Left cardiac atrium (tissue), 4 donors: ENCODE results near the gene VAV2. TPM values are rescaled to one million over a fixed set of nuclear protein-coding genes. Genes with fewer than 3 reads are reported as not detected.
A peak's percentile ranks its signal among the peaks of the same experiment; 100 is the strongest.

ENCODE experiments used
- ATAC-seq, 2 donors: fragments of 200-7000 bp; cut with Tn5 transposase; one replicate each; pipeline ENCODE4 v1.9.1; 2020; ENCODE audit warnings: mild to moderate bottlenecking in 2 of 2, moderate library complexity in 2 of 2
- DNase-seq: peaks from one replicate; pipeline ENCODE4 v3.0.0-alpha.2; 2020
- intact Hi-C, 2 donors: fragments of 100-400 bp; cut with DNase I; formaldehyde crosslinking; loops; one replicate each; pipeline versions ENCODE4 v1.14.1 to v1.15.1; 2022 to 2023
- total RNA-seq, 2 donors: library from RNA; stranded (reverse); fragmentation: NEBNext Ultra II Directional; extraction: Animal tissue kit (Norgen Biotek cat#: 25700); gene quantifications; one replicate each; pipeline ENCODE4 v1.2.1, GENCODE V29; 2021
- donor health status: DM: no; HTN: yes; CAD: no.
- donor health status: DM: no; HTN: yes; CAD: no; lungs with severe emphysema.
- donor health status: DM: yes; HTN: yes; CAD: no.
- donor health status: Dilated cardiomyopathy.

The VAV2 gene
- total RNA-seq, 2 donors from 2014 or later: 8.3 to 9.6 TPM

DNA sequence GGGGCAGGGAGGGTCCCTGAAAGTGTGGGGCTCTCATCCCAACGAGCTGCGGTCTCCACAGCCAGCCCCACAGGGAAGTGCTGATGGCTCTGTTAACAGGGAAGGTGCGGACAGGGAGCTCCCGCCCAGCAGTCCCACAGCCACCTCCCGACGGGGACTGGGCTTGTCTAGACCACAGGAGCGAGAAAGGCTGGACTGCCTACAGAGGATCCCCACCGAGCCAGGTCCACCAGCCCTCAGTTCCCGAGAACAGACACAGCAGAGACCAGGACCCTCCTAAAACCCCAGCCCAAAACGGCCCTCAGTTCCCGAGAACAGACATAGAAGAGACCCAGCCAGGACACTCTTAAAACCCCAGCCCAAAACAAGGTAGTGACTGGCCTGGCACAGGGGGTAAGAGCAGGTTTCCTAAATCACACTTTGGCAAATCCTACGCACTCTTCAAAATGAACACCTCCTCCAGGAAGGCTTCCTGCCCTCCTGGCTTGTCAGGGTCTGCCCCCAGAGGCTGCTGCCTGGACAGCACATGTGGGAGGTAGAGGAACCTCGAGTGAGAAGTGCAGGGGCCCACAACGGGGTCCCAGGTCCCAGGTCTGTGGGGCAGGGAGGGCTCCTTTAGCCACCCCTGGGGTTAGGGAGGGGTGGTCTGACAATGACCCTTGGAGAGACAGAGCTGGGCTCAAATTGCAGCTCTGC lies 167.9 kb downstream of the VAV2 start:
- ATAC-seq (no peak), DNase-seq (no peak)
- intact Hi-C loops: no loop called here

DNA sequence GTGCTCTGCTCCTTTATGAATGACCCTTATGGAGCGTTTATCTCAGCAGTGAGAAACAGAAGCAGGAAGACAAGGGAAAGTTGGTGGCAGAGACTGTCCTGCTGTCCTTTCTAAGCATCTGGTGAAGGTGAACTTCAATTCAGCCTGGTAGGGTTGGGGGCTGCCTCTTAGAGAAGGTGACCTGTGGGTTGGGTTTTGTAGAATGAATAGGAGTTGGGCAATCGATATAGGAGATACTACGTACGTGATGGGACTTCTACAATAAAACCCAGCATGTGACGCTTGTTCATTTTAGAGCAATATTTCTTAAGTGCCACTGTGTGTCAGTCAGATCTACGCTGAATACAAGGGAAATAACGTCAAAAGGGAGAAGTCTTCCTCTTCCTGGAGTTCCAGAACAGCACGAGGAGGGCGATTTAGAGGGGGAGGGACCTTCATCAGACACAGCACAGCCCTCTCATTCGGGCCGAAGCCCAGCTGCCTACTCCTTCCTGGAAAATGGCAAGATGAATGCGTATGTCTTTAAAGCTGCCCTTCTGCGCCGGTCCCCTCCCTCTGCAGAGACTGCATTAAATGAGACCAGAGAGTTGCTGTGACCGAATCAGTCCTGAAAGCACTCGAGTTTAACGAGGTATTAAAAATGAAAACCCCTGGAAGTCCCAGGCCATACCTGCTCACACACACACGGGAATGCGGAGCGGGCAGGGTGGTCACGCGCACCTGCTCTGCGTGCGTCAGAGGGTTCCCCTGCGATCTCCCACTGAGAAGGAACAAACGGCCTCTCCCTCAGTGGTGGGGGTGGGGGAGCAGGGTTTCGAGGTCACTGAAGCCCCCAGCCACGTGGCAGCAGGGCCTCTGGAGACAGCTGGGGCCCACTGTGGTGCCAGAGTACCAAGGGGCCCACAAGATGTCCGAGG lies 168.7 kb downstream of the VAV2 start:
- intact Hi-C loops: no loop called here
- DNase-seq: no peak
- ATAC-seq: peak in 1 of 2 donors; percentile 23

DNA sequence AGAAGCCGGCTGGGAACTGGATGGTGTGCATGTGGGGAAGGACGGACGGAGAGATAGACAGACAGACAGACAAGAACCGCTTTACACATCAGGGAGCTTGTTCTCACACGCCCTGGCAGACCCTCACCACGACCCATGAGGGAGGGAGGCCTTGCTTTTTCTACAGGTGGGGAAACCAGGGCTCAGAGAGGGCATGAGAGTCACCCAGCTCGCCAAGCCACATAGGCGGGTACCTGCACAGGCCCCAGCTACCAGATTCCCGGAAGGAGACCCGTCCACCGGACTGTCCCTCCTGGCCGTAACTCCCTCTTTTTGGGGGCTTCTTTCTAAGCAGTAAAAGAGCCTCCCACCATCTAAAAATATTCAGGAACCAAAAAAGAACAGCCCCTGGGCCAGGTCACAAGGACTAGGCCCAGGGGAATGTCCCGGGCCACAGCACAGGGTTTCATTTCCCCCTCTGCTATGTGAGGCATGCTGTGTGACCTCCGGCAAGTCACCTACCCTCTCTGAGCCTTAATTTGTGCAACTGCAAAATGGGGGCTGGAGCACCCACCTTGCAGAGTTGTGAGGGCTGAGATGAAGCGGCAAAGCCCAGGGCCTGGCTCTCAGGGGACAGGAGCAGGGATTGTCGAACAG lies 169.6 kb downstream of the VAV2 start:
- DNase-seq (no peak), ATAC-seq (no peak)
- intact Hi-C loops: no loop called here

DNA sequence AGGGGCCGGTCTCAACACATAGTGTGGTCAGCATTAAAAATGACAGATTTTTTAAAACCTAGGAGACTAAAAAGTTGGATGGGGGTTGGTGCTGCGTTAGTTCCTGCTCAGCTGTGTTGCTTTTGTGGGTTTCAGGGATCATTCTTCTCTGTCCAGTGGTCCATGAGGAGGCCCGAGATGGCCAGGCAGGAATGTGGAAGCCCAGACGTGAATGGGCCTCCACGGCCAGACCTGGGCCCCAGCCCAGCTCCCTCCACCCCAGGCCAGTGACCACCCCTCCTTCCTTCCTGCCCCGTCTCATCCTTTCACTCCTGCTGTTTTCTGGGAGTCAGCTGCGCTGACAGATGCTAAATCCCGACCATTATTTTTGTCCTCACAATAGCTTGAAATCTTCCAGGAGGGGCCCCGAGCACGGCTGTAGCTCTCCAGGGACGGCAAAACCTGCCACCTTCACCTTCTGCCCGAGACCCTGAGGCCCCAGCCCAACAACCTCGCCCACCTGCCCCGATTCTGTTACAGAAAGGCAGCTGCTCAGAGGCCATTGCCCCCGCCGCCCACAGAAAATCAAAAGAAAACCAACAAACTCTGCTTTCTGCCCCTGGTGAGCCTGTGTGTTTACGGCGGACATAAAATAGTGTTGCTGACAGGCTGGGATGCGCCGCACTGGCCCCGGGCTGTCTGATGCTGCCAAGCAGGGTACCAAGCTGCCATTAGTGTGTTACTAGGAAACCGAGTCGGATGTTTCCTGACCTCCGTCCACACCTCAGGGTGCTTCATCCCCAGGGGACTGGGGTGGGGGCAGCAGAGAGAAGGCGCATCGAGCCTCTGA lies 170.3 kb downstream of the VAV2 start:
- intact Hi-C loops: no loop called here
- DNase-seq: no peak

DNA sequence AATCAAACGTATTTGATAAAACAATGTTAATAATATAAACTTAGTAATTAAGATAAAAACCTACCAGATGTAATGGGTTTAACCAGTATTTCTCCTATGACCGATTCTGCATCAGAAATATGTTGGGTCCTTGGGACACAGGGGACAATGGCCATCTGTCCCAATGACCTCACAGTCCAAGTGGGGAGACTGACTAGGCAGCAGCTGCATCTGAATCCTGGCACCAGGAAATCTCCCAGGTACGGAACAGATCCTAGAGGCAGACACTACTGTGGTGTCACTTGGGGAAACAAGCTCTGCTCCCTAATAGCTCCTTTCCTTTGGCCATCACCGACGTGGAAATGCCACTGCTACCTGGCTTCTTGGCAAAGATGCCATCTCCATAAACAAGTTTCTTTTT lies 172.2 kb downstream of the VAV2 start:
- ATAC-seq (no peak), DNase-seq (no peak)
- intact Hi-C loops: no loop called here

More for the DNA sequence above, 170.3 kb downstream of the VAV2 start:
- ATAC-seq: no peak

DNA sequence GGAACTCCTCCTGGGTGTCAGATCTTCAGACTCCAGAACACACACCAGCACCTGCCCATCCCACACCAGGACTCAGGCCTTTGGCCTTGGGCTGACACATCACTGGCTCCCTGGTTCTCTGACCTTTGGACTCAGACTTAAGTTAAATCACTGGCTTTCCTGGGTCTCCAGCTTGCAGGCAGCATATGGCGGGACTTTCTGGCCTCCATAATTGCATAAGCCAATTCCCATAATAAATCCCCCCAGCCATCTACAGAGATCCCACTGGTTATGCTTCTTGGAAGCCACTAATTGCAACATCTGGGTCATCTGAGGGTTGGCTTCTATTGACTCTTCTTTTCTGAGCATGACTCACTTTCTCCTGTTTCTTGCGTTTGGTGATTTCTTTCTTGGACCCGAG lies 173.7 kb downstream of the VAV2 start:
- intact Hi-C loops: no loop called here
- DNase-seq (no peak), ATAC-seq (no peak)

DNA sequence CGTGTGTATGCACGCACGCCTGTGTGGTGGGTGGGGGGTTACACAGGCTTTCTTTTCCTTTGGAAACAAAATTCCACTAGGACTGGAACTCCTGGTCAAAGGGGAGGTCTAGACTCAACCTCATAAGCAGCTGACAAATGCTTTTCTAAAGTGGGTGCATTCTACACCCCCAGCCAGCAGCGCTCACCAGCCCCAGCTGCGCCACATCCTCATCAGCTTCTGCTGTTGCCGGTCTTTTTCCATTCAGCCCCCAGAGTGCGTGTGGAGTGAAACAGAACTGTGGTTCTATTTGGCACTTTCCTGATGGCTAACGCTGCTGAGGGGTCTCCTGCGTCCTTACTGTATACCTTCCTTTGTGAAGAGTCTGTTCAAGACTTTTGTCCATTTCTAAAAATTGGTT lies 176.3 kb downstream of the VAV2 start:
- DNase-seq (no peak), ATAC-seq (no peak)
- intact Hi-C loops: no loop called here

DNA sequence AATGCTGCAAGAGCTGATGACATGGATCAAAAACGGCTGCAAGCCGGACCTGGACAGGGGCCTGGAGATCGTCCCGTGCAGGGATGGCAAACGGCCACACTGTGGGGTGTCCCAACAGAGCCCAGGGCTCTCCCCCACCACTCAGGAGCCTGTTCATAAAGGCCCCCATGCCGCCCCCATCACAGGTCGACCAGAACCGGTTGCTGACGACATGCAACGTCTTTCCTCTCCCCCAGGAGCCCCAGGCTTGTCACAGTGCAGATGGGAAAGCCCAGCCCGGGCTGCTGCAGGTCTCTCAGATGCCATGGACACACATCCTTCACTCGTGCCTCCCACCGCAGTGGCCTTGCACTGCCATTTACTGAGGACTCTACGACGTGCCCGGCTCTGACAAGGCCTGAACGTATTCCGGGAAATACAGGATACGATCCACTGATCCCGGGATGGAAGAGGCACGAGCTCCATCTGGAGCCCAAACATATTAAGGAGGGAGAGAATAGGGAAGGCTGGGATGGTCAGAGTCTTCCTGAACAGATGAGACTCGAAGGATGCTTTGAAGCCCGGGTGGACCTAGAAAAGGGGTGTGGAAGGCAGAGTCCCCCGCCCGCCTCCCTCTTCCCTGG lies 177.4 kb downstream of the VAV2 start:
- no peak for DNase-seq
- intact Hi-C loops: no loop called here
- ATAC-seq: peak; percentile 8 to 31

DNA sequence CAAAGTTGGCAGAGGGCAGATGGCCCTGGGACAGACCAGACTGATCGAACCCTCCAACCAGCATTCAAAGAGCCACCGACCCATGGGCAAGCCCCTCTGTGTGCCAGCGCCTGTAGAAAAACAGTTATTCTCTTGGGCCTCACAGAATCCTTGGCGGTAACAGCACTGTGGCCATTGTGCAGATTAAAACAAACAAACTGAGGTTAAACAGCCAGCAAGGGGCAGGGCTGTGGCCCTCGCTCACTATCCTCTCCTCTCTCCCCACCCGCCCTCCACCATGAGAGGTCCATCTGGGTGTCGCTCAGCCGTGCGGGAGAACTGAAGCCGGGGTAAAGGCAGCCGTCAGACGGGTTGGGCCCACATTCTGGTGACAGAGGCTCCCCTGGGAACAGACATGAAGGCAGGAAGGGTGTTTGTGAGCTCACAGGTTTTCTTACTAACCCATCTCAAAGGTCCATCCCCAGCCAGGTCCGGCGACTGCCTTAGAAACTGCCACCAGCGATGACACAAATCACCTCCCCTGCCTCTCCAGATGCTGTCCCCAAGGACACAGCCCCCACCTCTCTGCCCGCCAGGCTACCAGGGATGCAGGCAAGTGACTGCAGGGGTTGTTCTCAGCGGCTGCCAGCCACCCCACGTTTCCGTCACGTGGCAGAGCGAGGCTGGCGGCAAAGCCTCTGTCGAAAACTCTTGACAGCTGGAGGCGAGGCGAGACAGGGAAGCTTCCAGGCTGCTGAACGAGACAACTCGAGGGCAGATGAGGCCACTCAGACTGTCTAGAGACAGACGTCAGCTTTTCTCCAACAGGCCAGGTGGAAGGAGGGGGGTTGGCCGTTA lies 178.2 kb downstream of the VAV2 start:
- intact Hi-C loops: no loop called here
- DNase-seq: peak; percentile 79
- peak; percentile 88 to 89 for ATAC-seq

DNA sequence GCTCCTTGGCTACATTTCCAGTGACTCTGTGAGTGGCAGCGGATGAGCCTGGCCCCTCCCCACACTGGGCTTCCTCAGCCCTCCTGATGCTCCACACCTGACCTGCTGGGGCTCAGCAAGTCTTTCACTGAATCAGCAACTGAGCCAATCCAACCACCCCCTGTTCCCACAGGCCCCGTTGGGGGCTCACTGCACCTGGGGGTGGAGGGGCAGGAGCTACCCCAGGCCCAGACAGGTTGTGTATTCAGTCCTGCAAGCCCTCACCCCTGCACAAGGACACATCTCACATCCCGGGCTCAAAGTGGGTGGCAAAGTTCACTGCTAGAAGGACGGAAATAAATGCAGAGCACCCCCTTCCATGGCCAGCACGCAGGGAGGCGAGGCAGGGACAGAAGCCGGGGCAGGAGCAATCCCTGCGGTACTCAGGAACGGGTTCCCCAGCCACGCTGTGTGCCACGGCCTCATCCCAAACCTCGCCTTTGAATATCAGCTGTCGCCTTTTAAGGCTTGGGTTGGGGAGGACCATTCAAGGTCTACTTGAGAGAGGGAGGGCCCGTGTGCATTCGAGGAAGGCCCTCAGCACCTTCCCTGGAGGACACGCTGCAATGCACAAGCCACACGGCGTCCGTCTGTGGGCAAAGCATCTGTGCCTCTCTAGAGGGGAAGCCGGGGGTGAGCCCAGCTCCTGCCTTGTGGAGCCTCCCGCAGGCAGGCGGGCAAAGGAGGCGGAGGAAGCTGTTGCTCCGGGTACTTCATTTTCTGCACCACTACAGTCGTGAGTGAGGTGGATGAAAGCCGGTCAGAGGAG lies 179.0 kb downstream of the VAV2 start:
- ATAC-seq (no peak), DNase-seq (no peak)
- intact Hi-C loops: no loop called here

DNA sequence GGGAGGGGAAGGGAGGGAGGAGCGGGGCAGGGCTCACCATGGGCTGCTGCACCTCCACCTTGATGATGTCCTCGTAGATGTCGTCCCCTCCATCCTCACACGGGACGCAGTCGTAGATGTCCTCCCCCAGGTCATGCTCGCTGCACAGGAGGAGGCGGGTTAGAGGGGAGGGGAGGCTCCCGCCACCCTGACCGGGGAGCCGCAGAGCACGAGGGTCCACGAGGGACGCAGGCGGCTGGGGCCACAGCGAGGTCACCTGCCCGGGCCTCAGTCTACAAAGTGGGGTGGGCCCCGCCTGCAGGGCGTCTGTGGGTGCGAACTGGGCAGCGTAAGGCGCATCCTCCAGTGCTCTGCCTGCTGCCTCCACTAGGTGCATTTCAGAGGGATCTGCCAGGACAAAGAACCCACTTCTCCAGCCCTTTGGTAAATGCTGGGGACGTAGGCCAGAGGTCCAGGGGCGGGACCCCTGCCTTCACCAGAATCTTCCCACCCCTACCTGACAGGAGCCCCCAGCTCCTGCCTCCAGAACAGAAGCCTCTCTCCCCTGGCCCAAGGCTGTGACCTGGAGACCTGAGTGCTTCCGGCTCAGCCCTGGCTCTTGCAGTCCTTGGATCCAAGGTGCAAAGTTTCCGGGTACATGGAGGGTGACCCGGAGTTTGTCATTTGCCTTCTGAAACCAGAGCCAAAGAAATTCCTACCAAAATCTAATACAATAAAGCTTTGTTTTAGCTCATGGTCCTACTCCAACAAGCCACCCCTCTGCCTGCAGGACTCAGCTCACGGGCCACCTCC lies 179.9 kb downstream of the VAV2 start:
- ATAC-seq (no peak), DNase-seq (no peak)
- intact Hi-C loops: no loop called here

DNA sequence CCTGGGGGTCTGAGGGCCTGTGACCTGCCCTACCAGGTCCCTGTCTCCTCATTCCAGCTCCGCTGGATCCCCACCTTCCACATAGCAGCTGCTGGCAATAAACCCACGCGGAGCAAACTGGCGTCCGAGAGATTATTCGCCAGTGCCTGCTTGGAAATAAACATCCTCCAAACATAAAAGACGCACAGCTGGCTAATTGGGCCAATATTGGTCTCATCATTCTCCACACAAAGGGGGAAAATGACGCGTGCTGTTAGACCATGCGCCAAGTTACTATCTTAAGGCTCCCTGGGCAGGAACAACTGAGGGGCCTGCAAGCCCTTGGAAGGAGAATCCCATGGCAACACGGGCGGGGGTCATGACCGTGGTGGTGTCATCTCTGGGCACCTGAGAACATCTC lies 180.7 kb downstream of the VAV2 start:
- no peak for ATAC-seq
- DNase-seq: no peak
- intact Hi-C loops: no loop called here

DNA sequence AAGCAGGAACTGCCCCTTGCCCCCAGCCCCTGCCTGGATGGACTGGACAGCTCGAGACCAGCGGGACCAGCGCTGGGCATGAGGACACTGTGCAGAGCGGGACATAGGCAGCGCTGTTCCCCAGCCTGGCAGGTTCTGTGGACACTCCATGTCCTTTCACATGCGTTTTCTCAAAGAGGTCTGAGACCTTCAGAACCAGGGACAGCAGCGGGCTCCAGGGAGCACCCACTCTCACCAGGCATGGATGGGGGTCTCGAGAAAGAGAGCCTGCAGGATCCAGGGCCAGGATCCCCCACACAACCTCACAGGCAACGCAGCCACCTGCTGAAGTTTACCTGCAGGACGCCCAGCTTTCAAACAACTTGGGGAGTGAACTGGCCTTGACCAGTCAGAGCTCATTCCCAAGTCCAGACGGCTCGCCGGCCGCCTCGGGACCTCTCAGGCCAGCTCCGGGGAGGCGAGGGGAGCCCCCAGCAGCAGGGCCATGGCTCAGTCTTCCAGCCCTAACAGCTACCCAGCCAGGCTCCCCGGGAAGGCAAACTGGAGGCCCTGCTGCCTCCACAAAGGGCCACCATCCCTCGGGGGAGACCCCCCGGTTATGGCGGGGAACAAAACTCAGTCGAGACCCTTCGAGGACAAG lies 181.4 kb downstream of the VAV2 start:
- ATAC-seq (no peak), DNase-seq (no peak)
- intact Hi-C loops: no loop called here

DNA sequence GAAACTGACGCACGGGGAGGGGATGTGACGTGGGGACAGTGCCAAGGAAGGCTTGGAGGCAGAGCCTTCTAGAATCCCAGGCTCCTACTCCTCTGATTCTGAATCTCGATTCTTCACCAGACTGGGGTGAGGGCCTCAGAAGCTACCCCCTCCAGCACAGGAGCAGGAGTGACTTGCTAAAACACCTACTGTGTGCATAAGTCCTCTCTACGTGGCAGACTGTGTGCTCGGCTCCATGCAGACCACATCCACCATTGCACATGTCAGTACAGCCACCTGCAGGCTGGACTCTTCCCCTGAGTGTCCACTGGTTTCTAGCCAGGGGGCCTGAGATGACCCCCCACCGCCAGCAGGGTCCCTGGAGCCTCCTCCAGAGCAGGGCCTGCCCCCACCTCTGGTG lies 182.8 kb downstream of the VAV2 start:
- DNase-seq (no peak), ATAC-seq (no peak)
- intact Hi-C loops: no loop called here

DNA sequence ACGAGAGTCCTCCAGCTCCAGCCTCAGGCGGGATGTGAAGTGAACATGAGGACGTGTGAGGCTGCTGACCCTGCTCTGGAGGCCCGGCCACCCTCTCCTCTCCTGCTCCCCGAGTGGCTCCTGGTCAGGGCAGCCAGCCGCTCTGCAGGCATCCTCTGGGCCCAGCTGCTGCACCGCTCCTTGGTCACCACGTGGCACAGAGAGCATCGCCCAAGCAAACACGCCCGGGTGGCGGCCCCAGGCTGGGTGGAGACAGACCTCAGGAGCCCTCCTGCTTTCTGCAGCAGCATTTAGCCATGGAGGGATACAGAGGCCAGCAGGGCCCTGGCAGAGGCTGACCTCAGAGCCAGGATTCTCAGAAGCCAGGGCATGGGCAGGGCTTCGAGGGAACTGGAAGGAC lies 184.3 kb downstream of the VAV2 start:
- ATAC-seq (no peak), DNase-seq (no peak)
- intact Hi-C loops: no loop called here

DNA sequence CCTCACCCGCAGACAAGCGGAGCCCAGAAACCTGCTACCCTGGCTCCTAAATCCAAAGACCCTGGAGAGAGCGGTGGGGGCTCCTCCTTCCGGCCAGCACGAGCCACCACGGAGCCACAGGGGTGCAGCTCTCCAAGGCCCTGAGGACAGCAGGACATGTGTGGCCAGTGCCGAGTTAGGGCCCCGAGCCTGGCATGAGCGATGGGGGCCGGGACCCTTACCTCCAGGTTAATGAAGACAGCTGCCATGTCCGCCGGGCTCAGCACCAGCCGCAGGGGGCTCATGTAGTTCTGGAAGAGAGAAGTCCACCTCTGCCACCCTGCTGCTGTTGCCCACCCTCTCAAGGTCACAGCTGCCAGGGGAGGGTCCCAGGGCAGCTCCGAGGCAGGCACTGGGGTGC lies 185.1 kb downstream of the VAV2 start:
- intact Hi-C loops: no loop called here
- no peak for ATAC-seq
- DNase-seq: no peak
